Neuronal stem cell (in vitro differentiated cells): ENCODE measurements around the gene GADD45A.

Source experiments
- DNase-seq: peaks from one replicate; pipeline ENCODE4 v3.0.0-alpha.2; 2013; ENCODE audit warnings: low spot score
- H2AFZ ChIP-seq: one replicate; pipeline ENCODE4 v1.6.1; 2013; ENCODE audit warnings: mild to moderate bottlenecking, low read length, inconsistent platforms
- H2AK5ac ChIP-seq: 2 replicates; pipeline ENCODE4 v1.6.1; 2013; ENCODE audit warnings: low read depth, mild to moderate bottlenecking, inconsistent platforms, low read length, moderate library complexity, mixed read lengths
- H2BK120ac ChIP-seq: 2 replicates; pipeline ENCODE4 v1.6.1; 2013; ENCODE audit warnings: low read depth, mild to moderate bottlenecking, inconsistent platforms, low read length, moderate library complexity, mixed read lengths
- H2BK12ac ChIP-seq: one replicate; pipeline ENCODE4 v1.6.1; 2013; ENCODE audit warnings: low read length, inconsistent platforms
- H2BK15ac ChIP-seq: 2 replicates; pipeline ENCODE4 v1.6.1; 2013; ENCODE audit warnings: mild to moderate bottlenecking, low read length, inconsistent platforms, mixed read lengths
- H2BK5ac ChIP-seq: one replicate; pipeline ENCODE4 v1.6.1; 2013; ENCODE audit warnings: inconsistent platforms, mild to moderate bottlenecking, low read length, moderate library complexity
- H3K14ac ChIP-seq: one replicate; pipeline ENCODE4 v1.6.1; 2013; ENCODE audit warnings: low read length, inconsistent platforms
- H3K18ac ChIP-seq: 2 replicates; pipeline ENCODE4 v1.6.1; 2013; ENCODE audit warnings: low read length, inconsistent platforms
- H3K23ac ChIP-seq: 2 replicates; pipeline ENCODE4 v1.6.1; 2013; ENCODE audit warnings: low read depth, mild to moderate bottlenecking, mixed read lengths, low read length, inconsistent platforms; ENCODE audit not compliant: poor library complexity
- H3K27ac ChIP-seq: replicated peaks from 3 replicates; pipeline ENCODE4 v1.5.1; 2013; ENCODE audit warnings: low read length, inconsistent platforms
- H3K27me3 ChIP-seq, 3 experiments: 2 replicates each; pipeline ENCODE4 v1.6.1; 2013; ENCODE audit warnings: low read length in 3 of 3, mild to moderate bottlenecking in 2 of 3, inconsistent platforms in 1 of 3, low read depth in 1 of 3, mixed read lengths in 1 of 3, moderate library complexity in 1 of 3; ENCODE audit not compliant: control insufficient read depth in 3 of 3, insufficient read depth in 3 of 3
- H3K36me3 ChIP-seq, 2 donors: replicated peaks in 1 of 2; 2 replicates each; pipeline ENCODE4 v1.6.1; 2013; ENCODE audit warnings: low read length in 2 of 2; ENCODE audit not compliant: control insufficient read depth in 2 of 2, insufficient read depth in 2 of 2
- H3K4ac ChIP-seq: 2 replicates; pipeline ENCODE4 v1.6.1; 2013; ENCODE audit warnings: inconsistent platforms, mild to moderate bottlenecking, low read length, moderate library complexity
- H3K4me1 ChIP-seq, 2 donors: 1 replicate in 1 of 2; 2 replicates in 1 of 2; pipeline ENCODE4 v1.6.1; 2013; ENCODE audit warnings: low read length in 2 of 2, low read depth in 1 of 2; ENCODE audit not compliant: control insufficient read depth in 2 of 2, insufficient read depth in 1 of 2
- H3K4me2 ChIP-seq: one replicate; pipeline ENCODE4 v1.6.1; 2013; ENCODE audit warnings: mild to moderate bottlenecking, low read length, inconsistent platforms; ENCODE audit not compliant: insufficient read depth, poor library complexity, severe bottlenecking
- H3K4me3 ChIP-seq, 2 donors: 2 replicates each; pipeline ENCODE4 v1.5.1; 2013; ENCODE audit warnings: low read length in 2 of 2, mild to moderate bottlenecking in 2 of 2, inconsistent platforms in 1 of 2, moderate library complexity in 1 of 2
- H3K79me1 ChIP-seq: one replicate; pipeline ENCODE4 v1.6.1; 2013; ENCODE audit warnings: low read depth, mild to moderate bottlenecking, inconsistent platforms, low read length, moderate library complexity
- H3K9ac ChIP-seq: one replicate; pipeline ENCODE4 v1.6.1; 2013; ENCODE audit warnings: mild to moderate bottlenecking, low read depth, low read length, inconsistent platforms; ENCODE audit not compliant: poor library complexity
- H3K9me3 ChIP-seq, 2 donors: replicated peaks in 1 of 2; 2 replicates each; pipeline versions ENCODE3 to v1.6.1; 2013; ENCODE audit warnings: low read length in 2 of 2, mild to moderate bottlenecking in 2 of 2, inconsistent platforms in 1 of 2, low read depth in 1 of 2, mixed read lengths in 1 of 2, moderate library complexity in 1 of 2; ENCODE audit not compliant: control insufficient read depth in 2 of 2, insufficient read depth in 1 of 2
- H4K8ac ChIP-seq: one replicate; pipeline ENCODE4 v1.6.1; 2013; ENCODE audit warnings: low read depth, mild to moderate bottlenecking, inconsistent platforms, low read length, moderate library complexity
- H4K91ac ChIP-seq: one replicate; pipeline ENCODE4 v1.6.1; 2013; ENCODE audit warnings: low read length, low read depth, mild to moderate bottlenecking, inconsistent platforms; ENCODE audit not compliant: poor library complexity
- WGBS, 2 donors: extraction: QIAGEN DNeasy Blood & Tissue Kit; methylation state at CpG; one replicate each; pipeline ENCODE4 v1.1.7; 2013; ENCODE audit warnings: missing lambda C conversion rate in 2 of 2, mixed read lengths in 1 of 2; ENCODE audit not compliant: insufficient read length in 2 of 2, insufficient replicate concordance in 1 of 2; ENCODE audit errors: extremely low coverage in 2 of 2; 5-methylcytosine and 5-hydroxymethylcytosine counted together

GADD45A gene

DNA sequence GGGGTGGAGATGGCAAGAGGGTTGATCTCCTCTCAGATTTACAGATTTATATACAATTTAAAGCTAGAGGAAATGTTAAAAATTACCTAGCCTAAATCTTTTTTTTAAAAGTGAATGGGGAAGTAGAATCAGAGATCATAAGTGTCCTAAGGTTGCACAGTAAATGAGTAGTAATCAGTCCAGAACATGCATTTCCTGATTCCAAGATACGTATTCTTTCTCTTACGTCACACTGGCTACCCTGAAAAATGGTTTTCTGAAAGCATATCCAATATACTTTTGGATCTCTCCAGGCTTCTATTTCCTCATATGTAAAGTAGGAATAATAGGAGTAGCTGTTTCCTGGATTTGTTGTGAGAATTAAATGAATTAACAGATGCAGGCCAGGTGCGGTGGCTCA is 11.7 kb downstream of the GADD45A start:
- H4K91ac ChIP-seq = no peak overlapping the region
- no peak overlapping the region for H2AK5ac ChIP-seq
- no peak overlapping the region for H4K8ac ChIP-seq
- no peak overlapping the region for H3K9ac ChIP-seq
- no peak overlapping the region for H2BK120ac ChIP-seq
- H3K23ac ChIP-seq = no peak overlapping the region
- no peaks in the 10 kb centered on the region for H3K27me3 ChIP-seq
- no peaks in the 10 kb centered on the region for H3K9me3 ChIP-seq
- no peak overlapping the region for H3K14ac ChIP-seq
- H3K4ac ChIP-seq = no peak overlapping the region
- no peak overlapping the region for H2BK12ac ChIP-seq
- H3K4me1 ChIP-seq = peaks cover 0 to 10% of the 10 kb centered on the region in 2 donors
- H3K27ac ChIP-seq = no peak overlapping the region
- H3K18ac ChIP-seq = no peak overlapping the region
- H3K36me3 ChIP-seq = no peaks in the 10 kb centered on the region
- H2BK15ac ChIP-seq = no peak overlapping the region
- no peak for DNase-seq
- no peak overlapping the region for H3K4me3 ChIP-seq
- H3K4me2 ChIP-seq = no peak overlapping the region
- no peaks in the 10 kb centered on the region for H3K79me1 ChIP-seq
- no peak overlapping the region for H2AFZ ChIP-seq
- H2BK5ac ChIP-seq = no peak overlapping the region
- WGBS, 2 donors = no CpG with 5 or more reads among the region's 3 CpGs

GRCh38 chr1:67700220-67700619 is 15.2 kb downstream of the GADD45A start:
- H3K4me2 ChIP-seq = no peak overlapping the region
- H3K9ac ChIP-seq = no peak overlapping the region
- no peaks in the 10 kb centered on the region for H3K27me3 ChIP-seq
- H3K14ac ChIP-seq = no peak overlapping the region
- no CpG with 5 or more reads among the region's 4 CpGs for WGBS, 2 donors
- H3K4ac ChIP-seq = no peak overlapping the region
- H3K27ac ChIP-seq = no peak overlapping the region
- H3K4me1 ChIP-seq = peaks cover 0 to 6% of the 10 kb centered on the region in 2 donors
- no peak overlapping the region for H4K91ac ChIP-seq
- H2BK120ac ChIP-seq = no peak overlapping the region
- no peak for DNase-seq
- H3K18ac ChIP-seq = no peak overlapping the region
- no peak overlapping the region for H2BK12ac ChIP-seq
- H2BK15ac ChIP-seq = no peak overlapping the region
- no peaks in the 10 kb centered on the region for H3K36me3 ChIP-seq
- no peak overlapping the region for H3K4me3 ChIP-seq
- no peaks in the 10 kb centered on the region for H3K79me1 ChIP-seq
- H3K23ac ChIP-seq = no peak overlapping the region
- H2BK5ac ChIP-seq = no peak overlapping the region
- no peak overlapping the region for H2AK5ac ChIP-seq
- no peak overlapping the region for H4K8ac ChIP-seq
- no peaks in the 10 kb centered on the region for H3K9me3 ChIP-seq
- H2AFZ ChIP-seq = no peak overlapping the region

DNA sequence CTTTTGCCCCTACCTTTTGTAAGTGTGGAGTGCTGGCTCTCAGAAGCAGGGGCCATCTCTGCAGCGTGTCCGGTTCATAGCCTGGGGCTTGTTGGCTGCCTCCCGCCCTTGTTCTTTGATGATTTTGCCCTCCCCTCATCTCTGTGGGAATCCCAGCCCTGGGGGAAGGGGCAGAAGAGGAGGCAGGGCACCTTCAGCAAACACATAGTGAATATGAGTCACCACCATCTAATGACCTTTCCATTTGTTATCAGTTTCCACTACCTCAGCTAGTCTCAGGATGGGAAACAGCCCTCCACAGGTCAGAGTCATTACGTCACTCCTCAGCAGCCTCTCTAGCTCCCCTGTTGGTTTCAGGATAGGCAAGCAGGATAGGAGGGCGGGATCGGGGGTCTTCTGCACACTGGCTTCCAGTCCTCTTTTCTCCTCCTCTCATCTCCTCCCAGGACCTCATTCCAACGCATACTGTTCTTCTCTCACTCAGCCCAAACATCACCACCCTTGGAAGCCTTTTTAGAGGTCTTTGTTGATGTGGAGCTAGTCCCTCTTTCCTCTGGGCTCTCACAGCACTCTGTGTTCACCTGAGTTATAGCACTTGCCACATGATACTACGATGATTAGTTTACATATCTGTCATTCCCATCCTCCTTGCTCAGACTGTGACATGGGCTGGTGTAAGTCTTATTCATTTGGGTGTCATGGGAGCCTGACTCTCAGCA is 15.8 kb downstream of the GADD45A start:
- no peak overlapping the region for H3K27ac ChIP-seq

GRCh38 chr1:67701876-67702275 is 16.9 kb downstream of the GADD45A start:
- Histone ChIP-seq H3K79me1 (no peaks in the 10 kb centered on the region), H3K27me3 (no peaks in the 10 kb centered on the region), H3K9me3 (no peaks in the 10 kb centered on the region), H3K4me2 (no peak overlapping the region), H3K36me3 (no peaks in the 10 kb centered on the region), H3K23ac (no peak overlapping the region), H4K91ac (no peak overlapping the region), H3K4me1 (peaks cover 0 to 6% of the 10 kb centered on the region in 2 donors), H3K9ac (no peak overlapping the region), H2AFZ (no peak overlapping the region), H3K4ac (no peak overlapping the region), H3K14ac (no peak overlapping the region), H2BK5ac (no peak overlapping the region), H2BK12ac (no peak overlapping the region), H2BK120ac (no peak overlapping the region), H3K27ac (no peak overlapping the region), H2BK15ac (no peak overlapping the region), H2AK5ac (no peak overlapping the region), H3K18ac (no peak overlapping the region), H4K8ac (no peak overlapping the region), H3K4me3 (no peak overlapping the region)
- WGBS, 2 donors = no CpG with 5 or more reads among the region's 2 CpGs
- no peak for DNase-seq

More for the DNA sequence above, 15.8 kb downstream of the GADD45A start:
- H3K23ac ChIP-seq = no peak overlapping the region
- no peak overlapping the region for H2BK120ac ChIP-seq
- no peak overlapping the region for H2BK5ac ChIP-seq
- H3K14ac ChIP-seq = no peak overlapping the region
- no peaks in the 10 kb centered on the region for H3K27me3 ChIP-seq
- H3K36me3 ChIP-seq = no peaks in the 10 kb centered on the region
- no peak overlapping the region for H3K9ac ChIP-seq
- H4K8ac ChIP-seq = no peak overlapping the region
- peaks cover 0 to 6% of the 10 kb centered on the region in 2 donors for H3K4me1 ChIP-seq
- no peak overlapping the region for H4K91ac ChIP-seq
- no peak overlapping the region for H3K4ac ChIP-seq
- DNase-seq = peak; percentile 26
- no peak overlapping the region for H2BK15ac ChIP-seq
- H3K4me2 ChIP-seq = no peak overlapping the region
- no peak overlapping the region for H2BK12ac ChIP-seq
- no CpG with 5 or more reads among the region's 8 CpGs for WGBS, 2 donors
- no peak overlapping the region for H3K4me3 ChIP-seq
- no peaks in the 10 kb centered on the region for H3K79me1 ChIP-seq
- peak overlapping the region; percentile 15 for H3K18ac ChIP-seq
- no peaks in the 10 kb centered on the region for H3K9me3 ChIP-seq
- no peak overlapping the region for H2AFZ ChIP-seq
- H2AK5ac ChIP-seq = no peak overlapping the region
